ENCODE measurements around the gene FPGT. TPM values are rescaled to one million over a fixed set of nuclear protein-coding genes. Genes with fewer than 3 reads are reported as not detected.

FPGT gene
- total and polyA plus RNA-seq, 9 of the 15 experiments (the other 6 are each of a cell fraction or from before 2014, with no cell fraction given), result 11.6 to 24.3 (median 22.5) TPM

DNA sequence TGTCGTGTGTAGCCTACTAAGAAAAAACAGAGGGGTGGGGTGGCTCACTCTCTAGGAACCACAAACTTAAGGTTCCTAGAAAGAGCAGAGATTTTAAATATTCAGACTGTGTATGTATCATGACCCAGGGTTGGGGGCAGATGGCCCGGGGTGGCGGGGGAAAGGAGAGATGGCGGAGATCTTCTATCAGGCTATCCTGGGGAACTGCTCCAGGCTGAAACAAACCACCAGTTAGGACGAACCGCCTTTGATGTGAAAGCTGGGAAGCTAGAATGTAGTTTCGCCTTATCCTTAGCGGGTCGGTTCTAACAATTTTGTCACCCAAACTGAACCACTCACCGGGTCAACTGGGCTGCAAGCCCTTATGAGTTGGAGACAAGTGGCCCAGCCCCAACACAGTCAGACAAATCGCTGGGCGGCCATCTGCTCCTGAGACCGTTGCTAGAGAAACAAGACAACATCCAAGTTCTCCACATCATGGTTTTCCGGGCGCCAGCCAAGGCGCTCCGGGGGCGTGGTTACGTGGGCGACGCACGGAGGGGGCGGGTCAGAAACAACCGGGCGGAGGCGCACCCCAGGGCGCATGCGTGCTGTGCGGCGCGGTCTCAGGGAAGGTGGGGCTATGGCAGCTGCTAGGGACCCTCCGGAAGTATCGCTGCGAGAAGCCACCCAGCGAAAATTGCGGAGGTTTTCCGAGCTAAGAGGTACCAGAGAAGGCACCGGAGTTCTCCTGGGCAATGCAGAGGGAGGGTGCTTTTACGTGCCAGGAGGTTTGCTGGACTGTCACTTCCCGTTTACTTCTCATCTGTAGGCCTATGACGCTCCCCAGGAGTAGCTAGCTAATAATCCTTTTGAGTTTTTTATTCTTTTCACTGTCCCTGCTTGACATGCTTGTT is at the start of gene FPGT, which contains the start of gene LRRIQ3 (continued):
- TF ChIP-seq, protein P1, sequence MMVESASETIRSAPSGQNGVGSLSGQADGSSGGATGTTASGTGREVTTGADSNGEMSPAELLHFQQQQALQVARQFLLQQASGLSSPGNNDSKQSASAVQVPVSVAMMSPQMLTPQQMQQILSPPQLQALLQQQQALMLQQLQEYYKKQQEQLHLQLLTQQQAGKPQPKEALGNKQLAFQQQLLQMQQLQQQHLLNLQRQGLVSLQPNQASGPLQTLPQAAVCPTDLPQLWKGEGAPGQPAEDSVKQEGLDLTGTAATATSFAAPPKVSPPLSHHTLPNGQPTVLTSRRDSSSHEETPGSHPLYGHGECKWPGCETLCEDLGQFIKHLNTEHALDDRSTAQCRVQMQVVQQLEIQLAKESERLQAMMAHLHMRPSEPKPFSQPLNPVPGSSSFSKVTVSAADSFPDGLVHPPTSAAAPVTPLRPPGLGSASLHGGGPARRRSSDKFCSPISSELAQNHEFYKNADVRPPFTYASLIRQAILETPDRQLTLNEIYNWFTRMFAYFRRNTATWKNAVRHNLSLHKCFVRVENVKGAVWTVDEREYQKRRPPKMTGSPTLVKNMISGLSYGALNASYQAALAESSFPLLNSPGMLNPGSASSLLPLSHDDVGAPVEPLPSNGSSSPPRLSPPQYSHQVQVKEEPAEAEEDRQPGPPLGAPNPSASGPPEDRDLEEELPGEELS (CRISPR knock-in tag; IDR thresholded peaks at IDR 0.05; ENCODE audit: borderline replicate concordance), result no peak
- TF ChIP-seq, protein P2, sequence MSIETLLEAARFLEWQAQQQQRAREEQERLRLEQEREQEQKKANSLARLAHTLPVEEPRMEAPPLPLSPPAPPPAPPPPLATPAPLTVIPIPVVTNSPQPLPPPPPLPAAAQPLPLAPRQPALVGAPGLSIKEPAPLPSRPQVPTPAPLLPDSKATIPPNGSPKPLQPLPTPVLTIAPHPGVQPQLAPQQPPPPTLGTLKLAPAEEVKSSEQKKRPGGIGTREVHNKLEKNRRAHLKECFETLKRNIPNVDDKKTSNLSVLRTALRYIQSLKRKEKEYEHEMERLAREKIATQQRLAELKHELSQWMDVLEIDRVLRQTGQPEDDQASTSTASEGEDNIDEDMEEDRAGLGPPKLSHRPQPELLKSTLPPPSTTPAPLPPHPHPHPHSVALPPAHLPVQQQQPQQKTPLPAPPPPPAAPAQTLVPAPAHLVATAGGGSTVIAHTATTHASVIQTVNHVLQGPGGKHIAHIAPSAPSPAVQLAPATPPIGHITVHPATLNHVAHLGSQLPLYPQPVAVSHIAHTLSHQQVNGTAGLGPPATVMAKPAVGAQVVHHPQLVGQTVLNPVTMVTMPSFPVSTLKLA (conservative IDR thresholded peaks at IDR 0.05), result peak; percentile 53 to 82; a peak in 3 of 4 replicates
- TF ChIP-seq KLF1 (tag; IDR thresholded peaks at IDR 0.05) (no peak), ZNF589 (CRISPR knock-in tag; IDR thresholded peaks at IDR 0.05; ENCODE audit: low read depth) (no peak), CAMTA2 (CRISPR knock-in tag; conservative IDR thresholded peaks at IDR 0.05) (no peak), ZNF408 (CRISPR knock-in tag; IDR thresholded peaks at IDR 0.05; ENCODE audit: low read depth) (no peak), BACH1 (tag; IDR thresholded peaks at IDR 0.05) (no peak), PRMT5 (CRISPR knock-in tag; IDR thresholded peaks at IDR 0.05) (no peak), NFE2L1 (tag; IDR thresholded peaks at IDR 0.05; ENCODE audit: borderline replicate concordance, low read depth) (no peak), PHF21A (IDR thresholded peaks at IDR 0.05; ENCODE audit: borderline replicate concordance, low read depth) (no peak), PHB2 (IDR thresholded peaks at IDR 0.05; ENCODE audit: low read depth) (no peak), SAFB2 (IDR thresholded peaks at IDR 0.05; ENCODE audit: borderline replicate concordance, low read depth, low read length, severe bottlenecking) (no peak), KDM4B (IDR thresholded peaks at IDR 0.05; ENCODE audit: borderline replicate concordance in 2 of 2, low read depth in 1 of 2) (no peak), RBM25 (IDR thresholded peaks at IDR 0.05; ENCODE audit: low read depth, low read length, severe bottlenecking) (no peak), ZNF165 (CRISPR knock-in tag; IDR thresholded peaks at IDR 0.05; ENCODE audit: borderline replicate concordance) (no peak), L3MBTL2 (IDR thresholded peaks at IDR 0.05) (peak; percentile 38; the same call in 1 of the 2 replicates)
- TF ChIP-seq, protein P3, sequence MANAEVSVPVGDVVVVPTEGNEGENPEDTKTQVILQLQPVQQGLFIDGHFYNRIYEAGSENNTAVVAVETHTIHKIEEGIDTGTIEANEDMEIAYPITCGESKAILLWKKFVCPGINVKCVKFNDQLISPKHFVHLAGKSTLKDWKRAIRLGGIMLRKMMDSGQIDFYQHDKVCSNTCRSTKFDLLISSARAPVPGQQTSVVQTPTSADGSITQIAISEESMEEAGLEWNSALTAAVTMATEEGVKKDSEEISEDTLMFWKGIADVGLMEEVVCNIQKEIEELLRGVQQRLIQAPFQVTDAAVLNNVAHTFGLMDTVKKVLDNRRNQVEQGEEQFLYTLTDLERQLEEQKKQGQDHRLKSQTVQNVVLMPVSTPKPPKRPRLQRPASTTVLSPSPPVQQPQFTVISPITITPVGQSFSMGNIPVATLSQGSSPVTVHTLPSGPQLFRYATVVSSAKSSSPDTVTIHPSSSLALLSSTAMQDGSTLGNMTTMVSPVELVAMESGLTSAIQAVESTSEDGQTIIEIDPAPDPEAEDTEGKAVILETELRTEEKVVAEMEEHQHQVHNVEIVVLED (CRISPR knock-in tag; IDR thresholded peaks at IDR 0.05), result peak; percentile 86
- TF ChIP-seq, protein P4, sequence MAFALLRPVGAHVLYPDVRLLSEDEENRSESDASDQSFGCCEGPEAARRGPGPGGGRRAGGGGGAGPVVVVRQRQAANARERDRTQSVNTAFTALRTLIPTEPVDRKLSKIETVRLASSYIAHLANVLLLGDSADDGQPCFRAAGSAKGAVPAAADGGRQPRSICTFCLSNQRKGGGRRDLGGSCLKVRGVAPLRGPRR (CRISPR knock-in tag; IDR thresholded peaks at IDR 0.05), result no peak
- TF ChIP-seq, protein P5, sequence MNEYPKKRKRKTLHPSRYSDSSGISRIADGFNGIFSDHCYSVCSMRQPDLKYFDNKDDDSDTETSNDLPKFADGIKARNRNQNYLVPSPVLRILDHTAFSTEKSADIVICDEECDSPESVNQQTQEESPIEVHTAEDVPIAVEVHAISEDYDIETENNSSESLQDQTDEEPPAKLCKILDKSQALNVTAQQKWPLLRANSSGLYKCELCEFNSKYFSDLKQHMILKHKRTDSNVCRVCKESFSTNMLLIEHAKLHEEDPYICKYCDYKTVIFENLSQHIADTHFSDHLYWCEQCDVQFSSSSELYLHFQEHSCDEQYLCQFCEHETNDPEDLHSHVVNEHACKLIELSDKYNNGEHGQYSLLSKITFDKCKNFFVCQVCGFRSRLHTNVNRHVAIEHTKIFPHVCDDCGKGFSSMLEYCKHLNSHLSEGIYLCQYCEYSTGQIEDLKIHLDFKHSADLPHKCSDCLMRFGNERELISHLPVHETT (CRISPR knock-in tag; conservative IDR thresholded peaks at IDR 0.05 in 1 of 2, IDR thresholded peaks at IDR 0.05 in 1 of 2), result no peak

All from K562 (cell line).